GM18499 (cell line): Measurements from ENCODE around the gene DDX41.
"Not testable (repeated sequence)": the region's sequence is repeated elsewhere in the genome, so short reads cannot be mapped to it uniquely, and the experiment has no call there.

ENCODE experiments used
- ATAC-seq: cut with Tn5 transposase; IDR thresholded peaks from one replicate; pipeline ENCODE4 v1.9.1; 2021; ENCODE audit warnings: moderate number of reproducible peaks; ENCODE audit not compliant: insufficient read depth, unreplicated experiment

DDX41 gene

DNA sequence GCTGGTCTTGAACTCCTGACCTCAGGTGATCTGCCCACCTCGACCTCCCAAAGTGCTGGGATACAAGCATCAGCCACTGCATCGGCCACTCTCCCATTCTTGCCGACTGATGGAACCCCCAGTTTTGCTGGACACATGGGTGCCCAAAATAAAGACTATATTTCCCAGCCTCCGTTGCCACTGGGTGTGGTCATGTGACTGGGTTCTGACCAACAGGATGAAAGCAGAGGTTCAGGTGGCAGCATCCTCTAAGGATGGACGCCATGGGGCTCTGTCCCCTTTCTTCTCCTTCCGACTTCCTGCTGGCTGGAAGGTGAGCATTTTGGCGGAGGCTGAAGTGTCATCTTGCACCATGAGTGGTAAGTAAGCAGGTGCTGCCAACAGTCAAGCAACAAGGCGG is 29.6 kb downstream of the DDX41 start:
- ATAC-seq: no peak

GRCh38 chr5:177486256-177486655 is 30.5 kb downstream of the DDX41 start:
- no peak for ATAC-seq

- ATAC-seq: not testable (repeated sequence)
Observed at GRCh38 chr5:177485753-177486152, 31.0 kb downstream of the DDX41 start.

DNA sequence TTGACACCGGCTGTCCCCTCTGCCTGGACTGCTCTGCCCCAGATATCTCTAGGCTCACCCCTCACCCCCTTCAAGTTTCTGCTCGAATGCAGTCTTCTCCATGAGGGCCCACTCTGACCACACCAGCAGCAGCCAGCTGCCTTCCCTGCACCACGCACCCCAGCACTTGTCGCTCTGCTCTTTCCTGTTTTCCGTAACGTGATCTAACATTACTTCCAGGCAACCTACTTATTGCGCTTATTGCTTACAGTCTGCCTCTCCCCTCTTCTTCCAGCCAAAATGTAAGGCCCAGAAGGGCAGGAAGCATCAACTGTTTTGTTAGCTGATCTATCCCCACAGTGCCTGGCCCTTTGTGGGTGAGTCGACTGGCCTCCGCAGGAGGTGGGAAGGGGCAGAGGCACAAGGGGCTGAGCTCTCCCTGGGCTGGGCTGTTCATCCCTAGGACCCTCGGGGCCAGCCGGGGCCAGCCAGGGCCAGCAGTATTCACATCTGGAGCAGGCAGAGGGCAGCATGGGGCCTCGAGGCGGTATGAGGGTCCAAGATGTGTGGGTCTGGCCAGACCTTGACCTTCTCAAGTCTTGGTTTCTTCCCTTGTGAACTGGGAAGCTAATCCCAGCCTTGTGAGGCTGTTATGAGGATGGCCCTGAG is 31.7 kb downstream of the DDX41 start:
- ATAC-seq: no peak

- ATAC-seq: no peak
Observed at GRCh38 chr5:177483994-177484901, 32.5 kb downstream of the DDX41 start.

DNA sequence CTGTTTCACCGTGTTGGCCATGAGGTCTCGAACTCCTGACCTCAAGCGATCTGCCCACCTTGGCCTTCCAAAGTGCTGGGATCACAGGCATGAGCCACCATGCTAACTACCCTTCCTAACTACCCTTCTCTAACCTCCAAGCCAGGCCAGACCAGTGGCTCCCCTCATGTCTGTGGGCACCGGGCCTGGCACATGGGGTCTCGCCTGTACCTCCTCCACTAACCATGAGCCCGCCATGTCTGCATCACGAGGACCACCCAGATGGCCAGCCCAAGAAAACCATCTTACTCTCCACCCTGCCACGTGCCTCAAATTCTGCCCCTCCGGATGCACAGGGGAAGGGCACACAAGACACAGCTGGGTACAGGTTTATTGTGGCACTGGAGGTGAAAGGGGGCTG is 33.7 kb downstream of the DDX41 start:
- ATAC-seq: no peak

DNA sequence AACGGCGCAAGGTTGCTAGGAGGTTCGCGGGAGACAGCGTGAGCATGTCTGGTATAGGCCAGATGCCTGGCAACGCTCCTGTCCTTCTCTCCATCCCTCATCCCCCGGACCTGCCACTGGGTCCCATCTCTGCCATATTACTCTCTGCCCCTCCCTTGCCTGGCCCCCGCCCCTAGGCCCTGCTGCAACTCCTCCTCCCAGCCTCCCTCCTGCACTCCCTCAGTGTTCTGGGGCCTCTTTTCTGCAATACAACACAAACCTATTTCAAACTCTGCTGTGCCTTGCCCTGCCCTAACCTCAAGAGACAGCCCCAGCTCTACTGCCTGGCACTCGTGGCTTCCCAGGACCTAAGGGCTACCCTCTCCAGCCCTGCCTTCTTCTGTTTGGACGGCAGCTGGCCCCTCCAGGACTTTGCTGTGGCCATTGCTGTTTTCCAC is 34.4 kb downstream of the DDX41 start:
- ATAC-seq: no peak

GRCh38 chr5:177479774-177480173 is 37.0 kb downstream of the DDX41 start:
- no peak for ATAC-seq

GRCh38 chr5:177478711-177479646 is 37.8 kb downstream of the DDX41 start:
- ATAC-seq: no peak

DNA sequence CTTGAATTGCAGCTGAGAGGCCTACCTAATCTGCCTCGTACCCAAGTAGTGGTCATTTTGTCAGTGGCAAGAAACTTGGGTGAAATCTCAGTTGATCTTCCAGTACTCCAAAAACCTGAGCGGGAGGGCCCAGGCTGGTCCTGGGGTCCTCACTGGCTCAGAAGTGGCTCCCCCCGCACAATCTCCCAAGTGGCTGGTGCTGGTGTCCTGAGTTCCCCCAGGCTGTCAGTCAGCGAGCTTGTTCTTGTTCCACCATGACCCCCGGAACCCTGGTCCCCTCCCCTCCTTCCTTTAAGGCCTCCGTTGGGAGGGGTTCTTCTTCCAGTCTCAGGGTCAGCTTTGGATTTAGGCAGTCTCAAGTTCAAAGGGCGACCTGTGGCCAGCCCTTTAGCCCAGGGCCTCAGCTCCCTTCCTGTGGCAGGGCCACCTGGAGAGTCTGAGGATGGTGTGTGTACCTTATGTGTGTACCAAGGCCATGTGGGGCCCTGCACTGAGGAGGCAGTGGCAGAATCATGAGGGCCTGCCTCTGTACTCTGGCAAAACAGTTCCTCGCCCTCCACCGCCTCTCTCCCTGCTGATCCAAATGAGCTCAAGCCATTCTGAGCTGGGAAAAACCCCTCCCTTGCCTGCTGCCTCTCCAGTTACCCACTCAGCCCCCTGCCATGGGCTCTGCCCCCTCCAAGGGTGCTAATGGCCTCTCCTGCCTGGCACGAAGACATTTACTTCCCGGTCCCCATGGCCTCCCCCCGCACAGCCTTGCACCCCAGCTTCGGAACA is 38.9 kb downstream of the DDX41 start:
- no peak for ATAC-seq

- no peak for ATAC-seq
Observed at GRCh38 chr5:177476531-177477233, 40.1 kb downstream of the DDX41 start.

DNA sequence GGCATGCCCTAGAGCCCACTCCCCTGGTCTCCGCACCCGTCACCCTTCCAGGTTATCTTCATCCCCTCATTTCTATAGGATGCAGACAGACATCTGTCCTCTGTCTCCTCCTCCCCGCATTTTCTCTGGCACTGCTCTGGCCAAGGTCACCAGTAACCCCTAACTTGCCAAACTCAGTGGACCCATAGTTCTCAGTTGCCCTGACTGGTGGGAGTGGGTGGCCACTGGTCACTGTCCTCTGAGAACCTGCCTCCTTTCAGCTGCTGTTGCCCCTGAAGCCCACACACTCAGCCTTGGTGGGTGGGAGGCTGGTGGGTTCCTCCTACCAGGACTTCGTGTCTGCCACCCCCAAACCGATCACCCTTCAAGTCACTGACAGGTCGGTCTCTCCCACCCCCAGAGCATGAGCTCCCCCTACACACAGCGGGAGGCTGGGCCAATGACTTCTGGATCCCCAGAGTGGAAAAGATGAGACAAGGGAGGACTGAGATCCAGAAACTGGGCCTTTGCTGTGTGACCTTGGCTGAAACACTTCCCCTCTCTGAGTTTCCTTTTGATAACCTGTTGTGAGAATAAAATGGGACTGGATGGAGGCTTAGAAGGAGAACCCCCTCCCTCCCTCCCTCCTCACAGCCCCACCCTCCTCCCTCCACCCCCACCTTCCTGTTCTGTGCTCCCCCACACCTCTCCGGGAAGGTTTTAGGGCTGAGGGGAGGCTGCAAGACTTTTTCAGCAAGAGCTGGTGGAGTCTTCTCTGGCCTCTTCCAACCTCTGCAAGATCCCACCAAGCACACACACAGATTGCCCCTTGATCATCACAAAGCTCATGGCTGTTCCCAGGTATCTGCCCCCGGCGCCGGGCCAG is 41.0 kb downstream of the DDX41 start:
- ATAC-seq: no peak

- no peak for ATAC-seq
Observed at GRCh38 chr5:177474846-177475562, 41.8 kb downstream of the DDX41 start.

GRCh38 chr5:177474002-177474476 is 42.7 kb downstream of the DDX41 start:
- ATAC-seq: no peak

- ATAC-seq: no peak
Observed at GRCh38 chr5:177473443-177474001, 43.2 kb downstream of the DDX41 start, which contains the start of gene DBN1. DBN1 (minus strand) TSS chr5:177473634; CDS start chr5:177473521, 113 bp downstream.

DNA sequence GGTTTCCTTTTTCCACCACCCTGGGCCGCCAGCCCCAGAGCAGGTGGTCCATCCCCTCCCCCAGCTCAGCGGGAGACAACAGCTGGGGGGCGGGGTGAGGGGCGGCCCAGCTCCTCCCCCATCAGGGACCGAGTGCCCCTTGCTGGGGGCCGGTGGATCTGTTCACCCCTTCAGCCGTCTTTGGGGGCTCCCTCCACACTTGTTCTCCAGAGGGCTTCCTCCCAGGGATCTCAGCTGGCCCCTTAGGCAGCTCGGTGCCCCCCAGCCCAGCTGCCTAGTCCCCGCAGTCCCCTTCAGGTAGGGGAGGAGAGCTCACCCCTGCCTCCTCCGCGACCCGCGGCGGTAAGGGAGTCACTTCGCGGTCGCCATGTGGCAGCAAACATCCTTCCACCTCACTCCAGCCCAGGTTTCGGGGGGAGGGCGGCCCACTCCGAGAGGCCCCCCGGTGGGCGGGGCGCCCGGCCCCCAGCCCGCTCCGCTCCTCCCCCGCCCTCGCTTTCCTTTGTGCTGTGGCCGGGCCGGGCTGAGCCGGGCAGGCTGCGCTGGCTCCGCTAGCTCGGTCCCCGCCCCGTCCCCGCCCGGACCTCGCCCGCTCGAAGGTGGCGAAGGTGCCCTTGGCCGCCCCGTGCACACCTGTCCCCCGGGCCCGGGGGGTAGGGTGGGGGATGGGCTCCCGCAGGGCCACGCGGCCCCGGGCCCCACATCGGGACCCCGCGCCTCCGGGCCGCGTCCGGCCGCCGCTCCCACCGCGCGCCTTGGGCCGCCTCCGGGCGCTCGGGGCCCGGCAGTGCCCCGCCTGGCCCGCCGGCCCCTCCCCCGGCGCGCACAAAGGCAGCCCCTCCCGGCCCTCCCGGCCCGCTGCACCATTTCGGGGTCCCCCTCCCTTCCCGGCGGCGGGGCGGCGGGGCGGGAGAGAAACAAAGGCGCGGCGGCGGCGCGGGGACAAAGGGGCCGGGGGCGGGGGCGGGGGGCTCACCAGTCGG is 44.0 kb downstream of the DDX41 start:
- ATAC-seq: no peak
